GM10266 (cell line): ENCODE results near the gene RFX5.

Experiments
- DNase-seq: peaks from one replicate; pipeline ENCODE4 v3.0.0; 2012; ENCODE audit errors: extremely low spot score
- CTCF ChIP-seq: IDR thresholded peaks from 2 replicates; pipeline ENCODE4 v1.5.1; 2012; ENCODE audit warnings: mild to moderate bottlenecking, low read depth; ENCODE audit not compliant: control insufficient read depth, insufficient read depth; ENCODE audit errors: missing control alignments

Gene RFX5

DNA sequence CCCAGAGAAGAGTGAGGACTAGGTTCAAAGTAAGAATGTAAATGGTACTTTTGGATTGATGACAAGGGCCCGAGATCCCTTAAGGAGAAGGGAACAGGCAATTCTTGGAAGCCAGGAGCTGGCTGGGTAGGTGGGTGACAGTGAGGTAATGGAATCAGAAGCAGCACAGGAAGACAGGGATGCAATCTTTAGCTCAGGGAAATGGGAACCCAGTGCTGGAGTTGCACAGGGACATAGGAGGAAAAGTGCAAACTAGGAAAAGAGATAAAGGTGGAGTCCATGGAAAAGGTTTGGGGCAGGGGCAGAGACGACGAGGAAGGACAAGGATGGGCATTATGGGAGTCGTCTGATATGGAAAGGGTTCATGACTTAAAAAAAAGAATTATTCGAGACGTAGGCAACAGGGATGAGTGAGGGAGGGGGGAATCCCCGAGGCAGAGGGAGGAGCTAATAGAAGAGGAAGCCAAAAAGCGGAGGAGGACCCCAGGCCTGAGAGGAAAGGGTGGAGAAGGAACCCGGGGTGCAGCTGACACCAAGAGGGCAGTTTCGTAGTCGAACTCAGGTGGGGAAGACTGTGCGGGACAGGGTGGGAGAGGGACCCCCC lies 20.3 kb downstream of the RFX5 start:
- peak; percentile 88 for DNase-seq
- TF ChIP-seq CTCF = no peak

DNA sequence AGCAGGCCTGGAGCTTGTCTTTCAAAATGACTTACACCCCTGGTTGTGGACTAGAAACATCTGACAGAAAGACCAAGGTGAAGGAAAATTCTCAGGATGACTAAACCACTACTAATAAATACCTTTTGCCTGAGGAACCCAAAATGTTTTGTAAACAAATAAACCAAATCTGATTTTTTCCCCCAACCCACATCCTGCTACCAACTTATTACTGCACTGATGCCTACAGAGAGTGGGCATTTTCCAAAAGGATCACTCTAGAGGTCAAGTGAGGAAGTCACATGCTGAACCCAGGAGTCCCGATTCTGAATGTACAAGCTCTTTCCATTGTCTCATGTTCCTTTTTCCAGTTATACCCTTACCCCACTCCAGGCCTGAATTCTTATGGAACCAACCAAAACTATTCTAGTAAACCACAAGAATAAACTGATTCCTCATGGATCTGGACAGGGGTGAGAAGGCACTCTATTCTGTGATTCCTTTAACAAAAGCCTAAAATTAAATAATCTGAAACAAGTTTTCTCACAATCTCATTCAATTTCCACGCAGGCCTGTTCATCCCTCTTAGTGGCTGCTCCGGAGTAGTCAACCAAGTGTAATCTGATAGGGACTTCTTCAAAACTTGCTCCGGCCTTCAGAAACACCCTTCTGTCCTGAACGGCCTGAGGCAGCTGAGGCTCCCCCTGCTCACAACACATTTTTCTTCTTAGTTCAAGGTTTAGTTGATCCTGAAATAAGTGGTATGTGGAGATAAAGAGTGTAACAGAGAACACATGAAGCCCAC lies 21.2 kb downstream of the RFX5 start:
- DNase-seq = no peak
- no peak for TF ChIP-seq CTCF

GRCh38 chr1:151325231-151325630 lies 21.8 kb downstream of the RFX5 start:
- no peak for DNase-seq

GRCh38 chr1:151324390-151324930 lies 22.6 kb downstream of the RFX5 start:
- TF ChIP-seq CTCF = no peak
- DNase-seq = no peak

More at GRCh38 chr1:151325231-151325630, 21.8 kb downstream of the RFX5 start:
- no peak for TF ChIP-seq CTCF

GRCh38 chr1:151318975-151319374 lies 28.1 kb downstream of the RFX5 start:
- no peak for DNase-seq
- no peak for TF ChIP-seq CTCF

DNA sequence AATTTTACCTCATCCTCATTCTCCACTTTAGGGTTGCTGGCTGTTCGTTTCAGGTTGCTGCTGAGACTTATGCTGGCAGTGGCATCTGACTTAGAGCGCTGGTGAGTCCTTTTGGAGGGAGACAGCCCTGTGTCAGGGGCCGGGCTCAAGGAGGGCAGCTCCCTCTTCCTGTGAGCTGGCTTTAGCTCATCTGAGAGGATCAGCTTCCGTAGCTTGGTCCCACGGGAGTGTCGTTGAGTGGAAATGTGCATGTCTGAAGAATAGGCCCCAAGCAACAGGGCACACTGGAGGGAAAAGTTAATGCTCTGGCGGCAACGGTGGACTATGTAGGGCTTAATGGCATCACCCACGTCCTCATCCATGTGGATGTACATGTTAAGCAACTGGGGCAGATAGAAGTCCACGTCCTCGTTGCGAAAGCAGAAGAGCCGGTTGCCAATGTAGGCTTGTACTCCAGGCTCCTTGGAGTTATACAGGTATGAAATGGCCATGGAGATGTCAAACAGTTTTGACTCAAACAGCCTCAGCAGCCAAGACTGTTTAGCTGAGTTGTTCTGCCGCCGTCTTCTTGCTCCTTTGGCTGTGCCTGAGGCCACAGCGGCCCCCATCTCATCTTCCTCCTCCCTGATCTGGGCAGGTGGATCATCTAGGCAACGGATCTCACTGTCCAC lies 31.4 kb downstream of the RFX5 start:
- no peak for TF ChIP-seq CTCF
- no peak for DNase-seq
